ENCODE measurements around the gene MIDN. TPM values are rescaled to one million over a fixed set of nuclear protein-coding genes. Genes with fewer than 3 reads are reported as not detected.
"Not testable (repeated sequence)": the region's sequence is repeated elsewhere in the genome, so short reads cannot be mapped to it uniquely, and the experiment has no call there.

The MIDN gene
- 22.1 and 27.9 TPM in 2 replicates for total RNA-seq

DNA sequence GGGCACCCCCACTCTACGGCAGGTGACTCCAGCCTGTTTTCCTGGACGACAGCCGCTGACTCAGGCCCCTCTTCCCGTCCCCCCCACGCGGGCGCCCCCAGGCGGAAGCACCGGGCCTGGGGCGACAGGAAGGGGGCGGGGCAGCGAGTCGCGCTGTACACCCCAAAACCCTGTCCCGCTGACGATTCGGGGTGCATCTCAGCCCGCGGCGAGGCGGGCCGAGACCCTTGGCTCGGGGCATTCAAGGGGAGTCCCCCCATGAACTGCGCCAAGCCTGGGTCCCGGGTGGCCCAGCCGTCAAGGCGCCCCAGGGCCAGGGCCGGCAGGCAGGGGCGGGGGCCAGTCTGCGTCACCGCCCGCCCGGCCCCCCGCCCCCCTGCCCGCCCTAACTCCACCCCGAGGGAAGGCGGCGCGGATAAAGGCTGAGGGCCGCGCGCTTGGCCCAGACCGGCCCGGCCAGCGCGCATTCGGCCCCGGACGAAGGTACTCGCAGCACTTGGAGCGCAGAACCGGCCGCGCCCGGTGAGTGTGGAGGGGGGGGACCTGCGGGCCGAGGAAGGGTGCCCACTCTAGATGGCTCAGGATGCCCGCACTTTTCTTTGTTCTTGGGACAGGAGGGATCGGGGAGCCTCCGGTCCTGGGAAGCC, at the start of gene MIDN:
Gene MIDN (plus strand): TSS at position 445 of the 647 bp plus-strand sequence. CDS start 1,714 bp downstream, outside the sequence.
- peak; percentile 95 for DNase-seq

DNA sequence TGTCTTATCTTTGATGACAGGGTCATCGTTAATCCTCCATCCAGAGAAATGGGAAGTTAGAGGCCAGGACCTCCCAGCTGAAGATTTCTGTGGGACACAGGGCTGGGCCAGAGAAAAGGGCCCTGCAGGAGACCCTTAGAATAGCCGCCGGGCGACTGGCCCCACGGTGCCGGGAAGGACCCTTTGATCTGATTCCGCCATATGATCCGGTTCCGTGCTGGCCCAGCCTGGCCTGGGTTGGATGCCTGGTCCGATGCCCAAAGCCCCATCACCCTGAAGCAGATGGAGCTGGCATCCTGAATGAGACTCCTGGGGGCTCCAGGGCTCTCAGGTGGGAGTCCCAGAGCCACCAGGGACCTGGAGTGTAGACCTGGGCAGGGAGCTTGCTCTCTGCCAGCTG, 48.9 kb upstream of the MIDN start:
- DNase-seq, result no peak

DNA sequence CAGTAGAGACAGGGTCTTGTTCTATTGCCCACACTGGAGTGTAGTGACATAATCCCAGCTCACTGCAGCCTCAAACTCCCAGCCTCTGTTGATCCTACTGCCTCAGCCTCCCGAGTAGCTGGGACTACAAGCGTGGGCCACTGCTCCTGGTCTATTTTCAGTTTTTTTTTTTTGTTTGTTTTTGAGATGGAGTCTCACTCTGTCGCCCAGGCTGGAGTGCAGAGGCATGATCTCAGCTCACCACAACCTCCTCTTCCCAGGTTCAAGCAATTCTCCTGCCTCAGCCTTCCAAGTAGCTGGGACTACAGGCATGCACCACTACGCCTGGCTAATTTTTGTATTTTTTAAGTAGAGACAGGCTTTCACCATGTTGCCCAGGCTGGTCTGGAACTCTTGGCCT, 47.8 kb upstream of the MIDN start:
- not testable (repeated sequence) for DNase-seq

GRCh38 chr19:1205114-1206099, 43.0 kb upstream of the MIDN start, which contains the start of gene STK11:
Gene STK11, plus strand, starts transcription at chr19:1205778. Its CDS starts 1,136 bp downstream, at chr19:1206914.
- peak; percentile 98 for DNase-seq

GRCh38 chr19:1206150-1206863, 42.1 kb upstream of the MIDN start:
- no peak for DNase-seq

DNA sequence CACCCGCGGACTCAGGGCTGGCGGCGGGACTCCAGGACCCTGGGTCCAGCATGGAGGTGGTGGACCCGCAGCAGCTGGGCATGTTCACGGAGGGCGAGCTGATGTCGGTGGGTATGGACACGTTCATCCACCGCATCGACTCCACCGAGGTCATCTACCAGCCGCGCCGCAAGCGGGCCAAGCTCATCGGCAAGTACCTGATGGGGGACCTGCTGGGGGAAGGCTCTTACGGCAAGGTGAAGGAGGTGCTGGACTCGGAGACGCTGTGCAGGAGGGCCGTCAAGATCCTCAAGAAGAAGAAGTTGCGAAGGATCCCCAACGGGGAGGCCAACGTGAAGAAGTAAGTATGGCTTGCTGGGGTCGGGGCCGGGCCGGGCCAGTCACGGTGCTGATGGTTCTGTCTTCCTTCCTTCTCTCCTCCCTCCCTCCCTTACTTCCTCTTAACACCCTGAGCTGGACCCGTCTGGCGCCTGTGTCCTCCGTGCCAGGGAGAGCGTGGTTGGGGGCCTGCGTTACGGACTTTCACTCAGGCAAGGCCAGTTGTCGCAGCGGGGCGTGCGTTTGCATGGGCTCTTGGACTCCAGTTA, 41.4 kb upstream of the MIDN start:
- peak; percentile 47 for DNase-seq

GRCh38 chr19:1208830-1209229, 39.6 kb upstream of the MIDN start:
- not testable (repeated sequence) for DNase-seq

DNA sequence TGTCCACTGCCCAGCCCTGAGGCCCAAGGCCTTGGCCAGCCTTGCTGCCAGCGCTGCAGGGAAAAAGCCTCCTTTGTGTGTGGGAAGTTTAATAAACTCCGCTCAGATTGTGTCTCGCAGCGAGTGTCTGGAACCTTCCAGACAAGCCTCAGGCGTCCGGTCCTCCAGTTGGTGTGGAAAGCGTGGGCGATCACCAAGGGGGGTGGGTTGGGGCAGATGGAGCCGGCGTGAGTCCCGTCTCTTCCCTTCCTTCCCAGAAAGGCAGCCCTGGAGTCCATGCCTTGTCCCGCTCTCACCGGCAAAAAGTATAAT, 38.2 kb upstream of the MIDN start:
- DNase-seq, result no peak

GRCh38 chr19:1211494-1212234, 36.7 kb upstream of the MIDN start:
- DNase-seq, result peak; percentile 92

DNA sequence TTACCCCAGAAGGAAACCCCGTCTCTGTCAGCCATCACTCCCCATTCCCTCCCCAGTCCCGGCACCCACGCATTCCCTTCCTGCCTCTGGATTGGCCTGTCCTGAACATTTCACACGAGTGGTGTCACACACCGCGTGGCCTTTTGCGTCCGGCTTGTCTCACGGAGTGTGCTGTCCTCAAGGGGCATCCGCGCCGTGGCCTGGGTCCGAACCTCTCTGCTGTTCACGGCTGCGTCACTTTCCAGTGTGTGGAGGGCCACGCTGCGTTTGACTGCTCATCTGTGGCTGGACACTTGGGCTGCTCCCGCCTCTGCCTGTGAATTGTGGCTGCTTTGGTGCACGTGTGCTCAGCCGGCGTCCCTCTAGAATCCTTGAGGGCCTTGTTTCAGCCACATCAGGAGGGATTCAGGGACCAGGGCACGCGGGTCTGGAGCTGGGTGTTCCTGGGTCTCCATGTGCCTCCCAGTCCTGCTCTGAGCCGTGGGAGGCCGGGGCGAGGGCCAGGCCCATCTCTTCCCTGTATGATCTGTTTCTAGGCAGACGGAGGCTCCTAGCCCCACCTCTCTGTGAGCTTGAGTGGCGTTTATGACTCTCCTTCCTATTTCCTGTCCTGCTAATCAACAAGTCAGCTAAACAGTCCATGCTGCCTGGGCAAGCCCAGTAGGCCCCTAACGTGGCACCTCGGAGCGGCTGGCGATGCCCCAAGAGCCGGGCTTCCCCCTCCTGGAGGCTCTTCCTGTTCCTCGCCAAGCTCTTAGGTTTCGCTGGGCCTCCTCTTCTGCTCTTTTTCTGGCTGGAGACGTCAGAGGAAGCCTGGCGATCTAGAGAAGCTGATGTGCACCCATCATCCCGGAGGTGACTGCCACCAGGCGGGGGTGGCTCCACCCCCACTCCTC, 34.7 kb upstream of the MIDN start:
- DNase-seq, result peak; percentile 96

DNA sequence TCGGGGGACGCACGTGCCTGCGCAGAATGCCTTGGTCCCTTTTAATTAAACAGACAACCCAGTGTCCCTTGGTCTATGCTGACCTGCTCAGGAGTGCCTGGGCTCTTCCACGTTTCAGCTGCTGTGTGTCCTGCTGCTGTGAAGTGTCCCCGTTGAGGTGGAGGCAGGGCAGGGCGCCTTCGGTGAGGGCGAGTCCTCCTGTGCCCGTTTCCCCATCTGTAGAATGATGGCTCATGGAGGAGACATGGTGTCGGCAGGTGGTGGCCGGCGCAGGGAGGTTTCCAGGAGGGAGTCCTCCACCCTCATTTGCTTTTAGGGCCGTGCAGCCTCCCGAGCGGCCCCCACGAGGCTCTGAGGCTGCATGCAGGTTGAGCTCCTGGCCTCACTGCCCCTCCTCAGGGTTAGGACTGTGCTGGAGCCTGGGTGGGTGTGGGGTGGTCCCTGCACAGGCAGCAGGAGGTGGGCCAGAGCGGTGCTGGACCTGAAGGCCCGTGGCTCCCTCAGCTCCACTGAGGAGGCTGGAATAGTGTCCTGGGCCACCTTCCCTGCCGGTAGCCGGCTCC, 34.0 kb upstream of the MIDN start:
- no peak for DNase-seq

DNA sequence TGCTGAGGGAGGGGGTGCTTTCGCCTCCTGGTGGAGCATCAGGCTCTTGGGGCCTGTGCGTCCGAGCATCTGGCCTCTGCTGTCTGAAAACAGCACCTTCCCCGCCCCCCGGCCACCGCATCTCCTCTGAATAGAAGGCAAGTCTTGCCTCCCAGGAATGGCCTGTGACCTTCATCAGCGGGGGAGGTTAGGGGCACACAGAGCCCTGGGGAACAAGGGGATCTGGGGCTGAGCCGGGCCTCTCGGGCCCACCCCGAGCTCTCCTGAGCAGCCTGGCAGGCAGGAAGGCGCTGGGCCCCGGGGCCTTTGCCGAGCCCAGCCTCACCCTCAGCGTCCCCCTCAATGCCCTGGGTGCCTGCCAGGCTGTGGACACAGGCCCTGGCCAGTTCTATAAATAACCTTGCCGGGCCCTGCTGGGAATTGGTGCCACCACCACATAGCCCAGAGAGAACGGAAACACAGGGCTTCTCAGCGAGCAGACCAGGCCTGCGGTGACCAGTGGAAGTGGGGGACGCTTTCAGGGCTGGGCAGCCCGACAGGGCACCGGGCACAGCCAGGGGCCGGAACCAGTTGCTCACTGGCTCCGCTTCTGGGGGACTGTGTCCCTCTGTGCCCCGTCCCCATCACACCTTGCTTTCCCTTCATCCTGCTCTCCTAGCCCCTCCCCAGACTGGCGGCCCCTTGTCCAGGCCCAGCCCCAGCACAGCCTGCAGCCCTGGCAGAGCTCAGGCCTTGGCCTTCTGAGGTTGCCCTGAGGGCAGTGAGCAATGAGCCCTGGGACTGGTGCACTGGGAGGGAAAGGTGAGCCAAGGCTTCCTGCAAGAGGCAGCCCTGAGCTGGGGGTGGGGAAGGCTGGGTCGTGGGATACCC, 33.3 kb upstream of the MIDN start:
- no peak for DNase-seq

- DNase-seq, result no peak
Observed at GRCh38 chr19:1216756-1217155, 31.6 kb upstream of the MIDN start.

- no peak for DNase-seq
Observed at GRCh38 chr19:1217366-1217765, 31.0 kb upstream of the MIDN start.

DNA sequence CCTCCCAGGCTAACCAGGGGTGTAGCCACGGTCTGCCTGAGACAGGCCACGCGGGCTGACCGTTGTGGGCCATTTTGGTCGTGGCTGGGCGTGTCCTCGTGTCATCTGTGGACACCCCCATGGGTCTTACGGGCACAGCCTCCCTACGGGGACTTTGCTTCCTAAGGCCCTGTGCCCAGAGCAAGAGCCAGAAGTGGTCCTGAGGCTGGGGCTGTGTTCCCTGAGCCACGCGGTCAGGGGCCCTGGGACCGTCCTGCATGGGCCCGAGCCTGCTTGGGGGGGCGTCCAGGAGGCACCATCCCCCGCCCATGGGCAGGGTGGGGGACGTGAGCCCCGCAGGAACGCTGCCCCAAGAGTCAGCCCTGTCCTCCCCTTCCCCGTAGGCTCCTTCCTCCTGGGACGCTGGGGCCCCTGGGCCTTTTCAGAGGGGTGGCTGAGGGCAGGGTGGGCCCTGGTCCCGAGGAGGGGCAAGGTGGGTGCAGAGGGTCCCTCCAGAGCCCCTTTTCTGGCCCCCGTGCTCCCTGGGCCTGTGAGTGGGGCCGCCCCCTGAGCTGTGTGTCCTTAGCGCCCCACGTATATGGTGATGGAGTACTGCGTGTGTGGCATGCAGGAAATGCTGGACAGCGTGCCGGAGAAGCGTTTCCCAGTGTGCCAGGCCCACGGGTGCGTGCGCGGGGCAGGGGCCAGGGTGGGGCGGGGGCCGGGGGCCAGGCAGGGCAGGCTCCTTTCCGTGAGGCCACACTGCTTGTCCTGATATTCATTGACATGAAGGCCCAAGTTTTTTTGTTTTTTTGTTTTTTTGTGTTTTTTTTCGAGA, 29.4 kb upstream of the MIDN start:
- no peak for DNase-seq

GRCh38 chr19:1219786-1220476, 28.5 kb upstream of the MIDN start:
- no peak for DNase-seq

- no peak for DNase-seq
Observed at GRCh38 chr19:1220477-1220930, 27.9 kb upstream of the MIDN start.
